Fibroblast of skin of abdomen (primary cell): ENCODE measurements around the gene TP53BP2. TPM values are rescaled to one million over a fixed set of nuclear protein-coding genes. Genes with fewer than 3 reads are reported as not detected.
"Not testable (repeated sequence)": the region's sequence is repeated elsewhere in the genome, so short reads cannot be mapped to it uniquely, and the experiment has no call there.

Experiments used
- DNase-seq: peaks from one replicate; pipeline ENCODE4 v3.0.0-alpha.2; 2013
- polyA plus RNA-seq, 2 experiments: library from polyadenylated mRNA; unstranded; fragments of 120-200 nt; gene quantifications; one replicate each; pipeline ENCODE4 v1.2.1, GENCODE V29; 2013; ENCODE audit not compliant: insufficient read length in 2 of 2

The TP53BP2 gene, protein sequence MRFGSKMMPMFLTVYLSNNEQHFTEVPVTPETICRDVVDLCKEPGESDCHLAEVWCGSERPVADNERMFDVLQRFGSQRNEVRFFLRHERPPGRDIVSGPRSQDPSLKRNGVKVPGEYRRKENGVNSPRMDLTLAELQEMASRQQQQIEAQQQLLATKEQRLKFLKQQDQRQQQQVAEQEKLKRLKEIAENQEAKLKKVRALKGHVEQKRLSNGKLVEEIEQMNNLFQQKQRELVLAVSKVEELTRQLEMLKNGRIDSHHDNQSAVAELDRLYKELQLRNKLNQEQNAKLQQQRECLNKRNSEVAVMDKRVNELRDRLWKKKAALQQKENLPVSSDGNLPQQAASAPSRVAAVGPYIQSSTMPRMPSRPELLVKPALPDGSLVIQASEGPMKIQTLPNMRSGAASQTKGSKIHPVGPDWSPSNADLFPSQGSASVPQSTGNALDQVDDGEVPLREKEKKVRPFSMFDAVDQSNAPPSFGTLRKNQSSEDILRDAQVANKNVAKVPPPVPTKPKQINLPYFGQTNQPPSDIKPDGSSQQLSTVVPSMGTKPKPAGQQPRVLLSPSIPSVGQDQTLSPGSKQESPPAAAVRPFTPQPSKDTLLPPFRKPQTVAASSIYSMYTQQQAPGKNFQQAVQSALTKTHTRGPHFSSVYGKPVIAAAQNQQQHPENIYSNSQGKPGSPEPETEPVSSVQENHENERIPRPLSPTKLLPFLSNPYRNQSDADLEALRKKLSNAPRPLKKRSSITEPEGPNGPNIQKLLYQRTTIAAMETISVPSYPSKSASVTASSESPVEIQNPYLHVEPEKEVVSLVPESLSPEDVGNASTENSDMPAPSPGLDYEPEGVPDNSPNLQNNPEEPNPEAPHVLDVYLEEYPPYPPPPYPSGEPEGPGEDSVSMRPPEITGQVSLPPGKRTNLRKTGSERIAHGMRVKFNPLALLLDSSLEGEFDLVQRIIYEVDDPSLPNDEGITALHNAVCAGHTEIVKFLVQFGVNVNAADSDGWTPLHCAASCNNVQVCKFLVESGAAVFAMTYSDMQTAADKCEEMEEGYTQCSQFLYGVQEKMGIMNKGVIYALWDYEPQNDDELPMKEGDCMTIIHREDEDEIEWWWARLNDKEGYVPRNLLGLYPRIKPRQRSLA
- 26.8 TPM for polyA plus RNA-seq (2013, experiment 1 of 2; ENCODE audit: insufficient read length)
- polyA plus RNA-seq (2013, experiment 2 of 2; ENCODE audit: insufficient read length), result 23.9 TPM

- DNase-seq, result peak; percentile 91
These were observed at the start of gene TP53BP2 for GRCh38 chr1:223845810-223846682. Gene TP53BP2 (minus strand): TSS chr1:223845947. CDS start chr1:223845680, 267 bp downstream.

- not testable (repeated sequence) for DNase-seq
These were observed 44.7 kb upstream of the TP53BP2 start for GRCh38 chr1:223890494-223890893.

DNA sequence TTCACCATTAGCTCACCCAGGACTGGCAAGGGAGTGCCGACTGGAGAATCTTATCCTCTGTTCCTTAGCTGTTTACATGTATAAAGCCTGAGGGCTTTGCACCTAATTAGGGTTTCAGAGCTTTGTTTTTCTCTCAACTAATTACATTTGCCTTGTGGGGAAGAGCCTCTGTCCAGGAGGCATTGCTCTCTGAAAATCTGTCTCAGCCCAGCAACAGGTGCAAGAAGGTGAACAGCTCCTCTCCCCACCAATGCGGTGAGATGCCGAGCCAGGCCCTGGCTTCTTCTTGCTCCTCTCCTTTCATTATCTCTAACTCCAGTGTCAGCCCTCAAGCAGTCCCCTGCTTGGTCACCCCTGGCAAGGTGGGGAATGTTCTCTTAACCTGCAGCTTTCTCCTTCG lies 43.6 kb upstream of the TP53BP2 start:
- not testable (repeated sequence) for DNase-seq

- DNase-seq, result peak; percentile 98
These were observed 42.1 kb upstream of the TP53BP2 start for GRCh38 chr1:223887747-223888418.

GRCh38 chr1:223886516-223886921 lies 40.8 kb upstream of the TP53BP2 start:
- DNase-seq, result no peak

DNA sequence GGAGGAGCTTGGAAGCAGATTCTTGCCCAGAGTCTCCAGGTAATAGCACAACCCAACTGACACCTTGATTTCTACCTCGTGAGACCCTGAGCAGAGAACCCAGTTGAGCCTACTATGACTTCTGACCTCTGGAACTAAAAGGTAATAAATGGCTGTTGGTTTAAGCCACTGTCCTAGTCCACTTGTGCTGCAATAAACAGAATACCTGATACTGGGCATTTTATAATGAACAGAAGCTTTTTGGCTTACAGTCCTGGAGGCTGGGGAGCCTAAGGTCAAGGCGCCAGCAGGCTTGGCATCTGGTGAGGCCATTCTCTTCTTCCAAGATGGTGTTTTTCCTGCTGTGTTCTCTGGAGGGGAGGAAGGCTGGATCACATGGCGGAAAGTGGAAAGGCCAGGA lies 39.9 kb upstream of the TP53BP2 start:
- no peak for DNase-seq

- no peak for DNase-seq
These were observed 33.0 kb upstream of the TP53BP2 start for GRCh38 chr1:223878598-223879325.

DNA sequence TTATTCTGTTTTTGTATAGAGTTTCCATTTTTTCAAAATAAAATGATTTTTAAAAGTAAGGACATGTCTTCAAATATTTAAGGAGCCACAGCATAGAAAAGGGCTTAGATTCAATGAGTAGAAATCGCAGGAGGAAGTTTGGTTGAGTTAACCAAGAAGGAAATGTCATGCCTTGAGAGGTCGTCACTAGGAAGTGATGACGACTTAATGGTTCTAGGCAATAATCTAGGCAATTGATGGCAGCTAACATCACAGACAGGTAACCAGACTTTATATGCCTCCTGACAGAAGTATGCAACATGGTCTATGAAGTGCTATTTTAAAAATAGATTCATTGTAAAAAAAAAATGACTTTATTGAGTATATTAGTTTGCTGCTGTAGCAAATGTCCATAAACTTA lies 32.1 kb upstream of the TP53BP2 start:
- no peak for DNase-seq

GRCh38 chr1:223876590-223876989 lies 30.8 kb upstream of the TP53BP2 start:
- DNase-seq, result no peak

GRCh38 chr1:223873044-223873443 lies 27.3 kb upstream of the TP53BP2 start:
- DNase-seq, result no peak

DNA sequence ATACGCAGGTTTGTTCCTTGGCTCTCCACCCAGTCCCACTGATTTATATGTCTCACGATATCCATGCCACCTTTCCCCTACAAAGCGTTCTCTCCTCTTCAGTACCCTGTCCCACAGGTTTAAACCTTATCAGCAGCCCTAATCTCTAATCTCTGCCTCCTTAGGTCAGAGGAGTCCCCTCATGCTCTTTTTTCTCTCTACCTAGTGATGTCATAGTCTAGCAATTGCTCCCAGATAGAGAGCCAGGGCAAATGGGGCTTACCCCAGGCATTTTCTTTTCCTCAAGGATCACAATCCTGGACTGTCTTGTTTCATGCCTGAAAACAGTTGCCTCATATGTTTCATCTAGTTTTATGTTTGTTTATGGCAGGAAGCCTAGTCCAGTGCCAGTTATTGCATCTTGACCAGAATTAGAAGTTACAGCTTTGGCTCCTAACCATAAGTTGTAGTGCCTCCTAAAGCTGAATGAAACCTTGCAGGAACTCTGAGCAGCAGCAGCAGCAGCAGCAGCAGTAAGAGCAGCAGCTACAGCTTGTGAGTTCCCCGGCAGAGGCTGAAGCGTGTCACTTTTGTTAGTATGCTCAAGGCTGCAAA lies 26.7 kb upstream of the TP53BP2 start:
- no peak for DNase-seq

DNA sequence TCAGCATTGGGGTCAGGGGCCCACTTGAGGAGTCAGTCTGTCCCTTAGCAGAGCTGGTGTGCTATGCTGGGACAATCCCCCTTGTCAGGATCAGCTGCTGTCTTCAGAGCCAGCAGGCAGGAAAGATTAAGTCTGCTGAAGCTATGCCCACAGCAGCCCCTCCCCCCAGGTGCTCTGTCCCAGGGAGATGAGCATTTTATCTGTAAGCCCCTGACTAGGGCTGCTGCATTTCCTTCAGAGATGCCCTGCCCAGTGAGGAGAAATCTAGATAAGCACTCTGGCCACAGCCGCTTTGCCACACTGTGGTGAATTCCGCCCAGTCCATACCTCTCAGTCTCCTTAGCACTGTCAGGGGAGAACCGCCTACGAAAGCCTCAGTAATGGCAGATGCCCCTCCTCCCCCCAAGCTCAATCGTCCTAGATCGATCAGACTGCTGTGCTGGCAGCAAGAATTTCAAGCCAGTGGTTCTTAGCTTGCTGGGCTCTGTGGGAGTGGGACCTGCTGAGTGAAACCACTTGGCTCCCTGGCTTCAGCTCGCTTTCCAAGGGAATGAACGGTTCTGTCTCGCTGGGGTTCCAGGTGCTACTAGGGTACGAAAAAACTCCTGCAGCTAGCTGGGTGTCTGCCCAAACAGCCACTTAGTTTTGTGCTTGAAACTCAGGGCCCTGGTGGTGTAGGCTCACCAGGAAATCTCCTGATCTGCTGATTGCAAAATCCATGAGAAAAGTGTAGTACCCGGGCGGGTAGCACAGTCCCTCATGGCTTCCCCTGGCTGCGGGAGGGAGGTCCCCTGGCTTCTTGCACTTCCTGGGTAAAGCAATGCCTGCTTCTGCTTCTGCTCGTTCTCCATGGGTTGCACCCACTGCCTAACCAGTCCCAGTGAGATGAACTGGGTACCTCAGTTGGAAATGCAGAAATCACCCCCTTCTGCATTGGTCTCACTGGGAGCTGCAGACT lies 25.1 kb upstream of the TP53BP2 start:
- no peak for DNase-seq

- DNase-seq, result not testable (repeated sequence)
These were observed 19.0 kb upstream of the TP53BP2 start for GRCh38 chr1:223864599-223865368.

DNA sequence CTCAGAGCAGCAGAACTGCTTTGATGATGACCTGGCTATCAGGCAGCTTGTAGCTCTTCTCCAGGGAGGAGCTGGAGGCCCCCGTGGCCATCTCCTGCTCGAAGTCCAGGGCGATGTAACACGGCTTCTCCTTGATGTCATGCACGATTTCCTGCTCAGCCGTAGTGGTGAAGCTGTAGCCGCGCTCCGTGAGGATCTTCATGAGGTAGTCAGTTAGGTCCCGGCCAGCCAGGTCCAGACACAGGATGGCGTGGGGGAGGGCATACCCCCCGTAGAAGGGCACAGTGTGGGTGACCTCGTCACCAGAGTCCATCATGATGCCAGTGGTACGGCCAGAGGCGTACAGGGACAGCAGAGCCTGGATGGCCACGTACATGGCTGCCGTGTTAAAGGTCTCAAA lies 18.3 kb upstream of the TP53BP2 start:
- DNase-seq, result no peak

DNA sequence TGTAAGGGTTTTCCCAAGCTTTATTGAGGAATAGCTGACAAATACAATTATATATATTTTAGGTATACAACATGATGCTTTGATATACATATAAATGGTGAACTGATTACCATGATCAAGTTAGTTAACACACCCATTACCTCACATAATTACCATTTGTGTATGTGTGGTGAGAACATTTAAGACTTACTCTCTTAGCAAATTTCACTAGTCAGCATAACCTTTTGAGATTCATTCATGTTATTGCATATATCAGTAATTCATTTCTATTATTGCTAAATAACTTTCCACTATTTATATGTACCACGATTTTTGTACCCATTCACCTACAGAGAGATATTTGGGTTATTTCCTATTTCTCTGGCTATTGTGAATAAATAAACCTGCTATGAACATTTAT lies 16.2 kb upstream of the TP53BP2 start:
- no peak for DNase-seq

DNA sequence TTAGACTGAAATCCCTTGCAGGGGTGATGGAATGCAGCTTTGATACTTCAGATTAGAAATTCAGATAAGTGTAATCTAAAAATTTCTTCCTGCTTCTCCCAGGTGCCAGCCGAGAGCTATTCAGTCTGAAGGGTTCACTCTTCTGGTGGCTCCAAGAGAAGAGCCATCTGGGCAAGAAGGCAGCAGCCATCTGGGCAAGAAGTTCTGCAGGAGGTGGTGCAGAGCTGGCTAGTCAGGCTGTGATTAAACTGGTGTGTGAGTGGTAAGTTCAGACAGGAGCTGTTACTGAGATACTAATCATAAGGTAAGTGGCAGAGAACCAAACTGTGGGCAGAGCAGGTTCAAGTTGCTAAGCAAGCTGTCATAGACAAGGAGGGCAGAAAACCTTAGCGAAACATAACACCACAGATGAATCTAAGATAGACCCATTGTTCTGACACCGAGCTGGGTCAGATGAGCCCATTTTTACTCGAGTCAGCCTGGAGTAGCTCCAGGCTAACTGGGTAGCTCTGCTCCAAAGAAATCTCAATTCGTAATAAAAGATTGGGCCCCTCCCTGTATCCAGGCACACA lies 14.4 kb upstream of the TP53BP2 start:
- no peak for DNase-seq

GRCh38 chr1:223859058-223859457 lies 13.3 kb upstream of the TP53BP2 start:
- no peak for DNase-seq

DNA sequence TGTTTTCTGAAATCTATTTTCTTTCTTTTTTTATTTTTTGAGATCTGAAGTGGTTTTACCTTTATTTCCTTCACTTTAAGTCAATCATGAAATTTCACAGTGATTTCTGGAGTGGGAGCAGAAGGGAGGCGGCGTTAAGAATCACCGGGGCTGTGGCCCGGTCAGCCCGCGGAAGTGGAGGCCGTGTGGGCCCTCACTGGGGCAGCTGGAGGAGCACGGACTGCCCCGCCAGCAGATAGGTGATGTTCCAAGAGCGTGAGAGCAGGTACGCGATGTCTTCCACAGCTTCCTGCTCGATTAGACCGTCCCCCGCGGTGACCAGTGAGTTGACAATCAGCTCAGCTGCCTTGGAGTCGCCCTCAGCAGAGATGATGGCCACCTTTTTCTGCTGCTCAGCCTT lies 10.6 kb upstream of the TP53BP2 start:
- no peak for DNase-seq
